Measurements from ENCODE around the gene CCSER2. TPM values are rescaled to one million over a fixed set of nuclear protein-coding genes. Genes with fewer than 3 reads are reported as not detected.

The CCSER2 gene
- total RNA-seq, 2 donors from 2014 or later, result 39.0 to 60.6 TPM

- Histone ChIP-seq H3K9me3 (no peaks in the 10 kb centered on the region), H3K4me1 (ENCODE audit: control insufficient read depth in 1 of 2, low read depth in 2 of 2) (no peaks in the 10 kb centered on the region), H3K27me3 (replicated peaks; ENCODE audit: insufficient read depth) (no peaks in the 10 kb centered on the region), H3K27ac (no peak overlapping the region), H3K36me3 (no peaks in the 10 kb centered on the region), H3K4me3 (no peak overlapping the region)
- no peak for DNase-seq (ENCODE audit: low spot score)
- TF ChIP-seq CTCF (IDR thresholded peaks at IDR 0.05), result no peak
- ATAC-seq (ENCODE audit: insufficient number of reproducible peaks, low FRiP score, low read depth), result no peak
Measured at GRCh38 chr10:84563868-84564267, 235.5 kb downstream of the CCSER2 start.

GRCh38 chr10:84565881-84566582, 237.6 kb downstream of the CCSER2 start:
- TF ChIP-seq CTCF (IDR thresholded peaks at IDR 0.05), result no peak
- H3K27me3 ChIP-seq (replicated peaks; ENCODE audit: insufficient read depth), result no peaks in the 10 kb centered on the region
- no peak for DNase-seq (ENCODE audit: low spot score)
- no peak overlapping the region for H3K27ac ChIP-seq
- no peak for ATAC-seq (ENCODE audit: insufficient number of reproducible peaks, low FRiP score, low read depth)
- H3K4me3 ChIP-seq, result no peak overlapping the region
- no peaks in the 10 kb centered on the region for H3K4me1 ChIP-seq (ENCODE audit: control insufficient read depth in 1 of 2, low read depth in 2 of 2)
- no peaks in the 10 kb centered on the region for H3K36me3 ChIP-seq
- H3K9me3 ChIP-seq, result no peaks in the 10 kb centered on the region

- no peak for TF ChIP-seq CTCF (IDR thresholded peaks at IDR 0.05)
- no peaks in the 10 kb centered on the region for H3K27me3 ChIP-seq (replicated peaks; ENCODE audit: insufficient read depth)
- H3K9me3 ChIP-seq, result no peaks in the 10 kb centered on the region
- H3K27ac ChIP-seq, result no peak overlapping the region
- no peaks in the 10 kb centered on the region for H3K4me1 ChIP-seq (ENCODE audit: control insufficient read depth in 1 of 2, low read depth in 2 of 2)
- DNase-seq (ENCODE audit: low spot score), result no peak
- no peak for ATAC-seq (ENCODE audit: insufficient number of reproducible peaks, low FRiP score, low read depth)
- H3K4me3 ChIP-seq, result no peak overlapping the region
- H3K36me3 ChIP-seq, result no peaks in the 10 kb centered on the region
Measured at GRCh38 chr10:84567133-84567532, 238.7 kb downstream of the CCSER2 start.

Other genes starting within 250 kb of the CCSER2 start
- gene GHITM, start 189.1 kb upstream of the CCSER2 start, total RNA-seq, result 100 to 1,000 TPM; 114 to 116 TPM
- gene GPR15LG, start 154.8 kb upstream of the CCSER2 start, total RNA-seq, result not detected
- gene CDHR1, start 134.1 kb upstream of the CCSER2 start, total RNA-seq, result under 1 TPM in 1 of 2 donors, not detected in 1; 0.14 TPM
- gene LRIT2, start 103.0 kb upstream of the CCSER2 start, total RNA-seq, result not detected
- not detected for gene LRIT1, start 87.0 kb upstream of the CCSER2 start, total RNA-seq
- gene RGR, start 83.5 kb upstream of the CCSER2 start, total RNA-seq, result not detected